Fibroblast of villous mesenchyme (primary cell): ENCODE results near the gene PIGX. TPM values are rescaled to one million over a fixed set of nuclear protein-coding genes. Genes with fewer than 3 reads are reported as not detected.

Experiments used
- DNase-seq: peaks from one replicate; pipeline ENCODE4 v3.0.0-alpha.2; 2010; ENCODE audit warnings: low read depth
- H3K4me3 ChIP-seq: 2 replicates; pipeline ENCODE4 v1.5.1; 2011; ENCODE audit warnings: low read depth, mild to moderate bottlenecking, low read length
- CTCF ChIP-seq: IDR thresholded peaks from 2 replicates; pipeline ENCODE4 v1.5.1; 2012; ENCODE audit warnings: low read depth, mild to moderate bottlenecking, low read length; ENCODE audit not compliant: insufficient read depth
- total RNA-seq: library from RNA; depleted of rRNA; stranded (reverse); fragments of >200 nt; gene quantifications from 2 replicates; pipeline ENCODE4 v1.2.3, GENCODE V29; 2012

PIGX gene
- total RNA-seq, 1 donor: 31.1 TPM

- no peak for TF ChIP-seq CTCF
- DNase-seq: no peak
- H3K4me3 ChIP-seq: no peak overlapping the region
These were observed 8.9 kb downstream of the PIGX start for GRCh38 chr3:196721097-196721496.

GRCh38 chr3:196726788-196727675 lies 14.9 kb downstream of the PIGX start:
- no peak for TF ChIP-seq CTCF

GRCh38 chr3:196735751-196736150 lies 23.6 kb downstream of the PIGX start:
- DNase-seq: peak; percentile 42
- no peak for TF ChIP-seq CTCF
- H3K4me3 ChIP-seq: no peak overlapping the region

More at GRCh38 chr3:196726788-196727675, 14.9 kb downstream of the PIGX start:
- no peak overlapping the region for H3K4me3 ChIP-seq
- no peak for DNase-seq

- no peak overlapping the region for H3K4me3 ChIP-seq
- peak; percentile 34 for DNase-seq
- TF ChIP-seq CTCF: no peak
These were observed 24.6 kb downstream of the PIGX start for GRCh38 chr3:196736670-196737374.

GRCh38 chr3:196737655-196738054 lies 25.5 kb downstream of the PIGX start:
- TF ChIP-seq CTCF: no peak
- no peak overlapping the region for H3K4me3 ChIP-seq
- no peak for DNase-seq

GRCh38 chr3:196739671-196740480 lies 27.7 kb downstream of the PIGX start, which contains the start of gene PAK2:
Gene PAK2 (plus strand): TSS chr3:196739857. CDS start chr3:196782647, 42,790 bp downstream.
- TF ChIP-seq CTCF: no peak
- peak within 1 kb of the TSS; percentile 84 for H3K4me3 ChIP-seq
- DNase-seq: peak; percentile 87
